Tibial nerve (tissue), 4 donors: Measurements from ENCODE around the gene THOC3.
"Not testable (repeated sequence)": the region's sequence is repeated elsewhere in the genome, so short reads cannot be mapped to it uniquely, and the experiment has no call there.

Source experiments
- CTCF ChIP-seq, 5 experiments: fragments of 200-600 bp in 3 of 5; fragments of 450-650 bp in 2 of 5; sonication (generic) in 3 of 5; IDR thresholded peaks; one replicate each; pipeline ENCODE4 v1.5.1; 2016 to 2019; ENCODE audit warnings: antibody characterized with exemption in 5 of 5, mild to moderate bottlenecking in 3 of 5, moderate library complexity in 2 of 5
- EP300 ChIP-seq, 2 donors: sonication (generic); formaldehyde crosslinking; IDR thresholded peaks; one replicate each; pipeline ENCODE4 v1.6.1; 2017; ENCODE audit warnings: antibody characterized with exemption in 2 of 2, mild to moderate bottlenecking in 1 of 2
- POLR2A ChIP-seq, 2 donors: fragments of 450-650 bp; IDR thresholded peaks; one replicate each; pipeline ENCODE4 v1.6.1; 2017; ENCODE audit warnings: antibody characterized with exemption in 2 of 2, mild to moderate bottlenecking in 2 of 2, moderate library complexity in 2 of 2

GRCh38 chr5:175979371-175979995 is 11.4 kb upstream of the THOC3 start:
- not testable (repeated sequence) for TF ChIP-seq CTCF, EP300, POLR2A (IDR thresholded peaks at IDR 0.05)
